ENCODE results near the gene C19orf53.

GRCh38 chr19:13766095-13766481 lies 8.2 kb upstream of the C19orf53 start:
- TF ChIP-seq, protein P1, sequence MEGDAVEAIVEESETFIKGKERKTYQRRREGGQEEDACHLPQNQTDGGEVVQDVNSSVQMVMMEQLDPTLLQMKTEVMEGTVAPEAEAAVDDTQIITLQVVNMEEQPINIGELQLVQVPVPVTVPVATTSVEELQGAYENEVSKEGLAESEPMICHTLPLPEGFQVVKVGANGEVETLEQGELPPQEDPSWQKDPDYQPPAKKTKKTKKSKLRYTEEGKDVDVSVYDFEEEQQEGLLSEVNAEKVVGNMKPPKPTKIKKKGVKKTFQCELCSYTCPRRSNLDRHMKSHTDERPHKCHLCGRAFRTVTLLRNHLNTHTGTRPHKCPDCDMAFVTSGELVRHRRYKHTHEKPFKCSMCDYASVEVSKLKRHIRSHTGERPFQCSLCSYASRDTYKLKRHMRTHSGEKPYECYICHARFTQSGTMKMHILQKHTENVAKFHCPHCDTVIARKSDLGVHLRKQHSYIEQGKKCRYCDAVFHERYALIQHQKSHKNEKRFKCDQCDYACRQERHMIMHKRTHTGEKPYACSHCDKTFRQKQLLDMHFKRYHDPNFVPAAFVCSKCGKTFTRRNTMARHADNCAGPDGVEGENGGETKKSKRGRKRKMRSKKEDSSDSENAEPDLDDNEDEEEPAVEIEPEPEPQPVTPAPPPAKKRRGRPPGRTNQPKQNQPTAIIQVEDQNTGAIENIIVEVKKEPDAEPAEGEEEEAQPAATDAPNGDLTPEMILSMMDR (conservative IDR thresholded peaks at IDR 0.05), result no peak
- TF ChIP-seq ZFX (IDR thresholded peaks at IDR 0.05), result no peak

Data from C4-2B (cell line).